HG03520 (cell line): ENCODE results near the gene SLC25A22.

Source experiments
- ATAC-seq: cut with Tn5 transposase; IDR thresholded peaks from one replicate; pipeline ENCODE4 v1.9.1; 2021; ENCODE audit warnings: mild to moderate bottlenecking, moderate library complexity; ENCODE audit not compliant: unreplicated experiment

SLC25A22 gene

GRCh38 chr11:834371-835316 lies 36.6 kb upstream of the SLC25A22 start:
- ATAC-seq = no peak

- no peak for ATAC-seq
These were observed 35.8 kb upstream of the SLC25A22 start for GRCh38 chr11:833849-834311.

DNA sequence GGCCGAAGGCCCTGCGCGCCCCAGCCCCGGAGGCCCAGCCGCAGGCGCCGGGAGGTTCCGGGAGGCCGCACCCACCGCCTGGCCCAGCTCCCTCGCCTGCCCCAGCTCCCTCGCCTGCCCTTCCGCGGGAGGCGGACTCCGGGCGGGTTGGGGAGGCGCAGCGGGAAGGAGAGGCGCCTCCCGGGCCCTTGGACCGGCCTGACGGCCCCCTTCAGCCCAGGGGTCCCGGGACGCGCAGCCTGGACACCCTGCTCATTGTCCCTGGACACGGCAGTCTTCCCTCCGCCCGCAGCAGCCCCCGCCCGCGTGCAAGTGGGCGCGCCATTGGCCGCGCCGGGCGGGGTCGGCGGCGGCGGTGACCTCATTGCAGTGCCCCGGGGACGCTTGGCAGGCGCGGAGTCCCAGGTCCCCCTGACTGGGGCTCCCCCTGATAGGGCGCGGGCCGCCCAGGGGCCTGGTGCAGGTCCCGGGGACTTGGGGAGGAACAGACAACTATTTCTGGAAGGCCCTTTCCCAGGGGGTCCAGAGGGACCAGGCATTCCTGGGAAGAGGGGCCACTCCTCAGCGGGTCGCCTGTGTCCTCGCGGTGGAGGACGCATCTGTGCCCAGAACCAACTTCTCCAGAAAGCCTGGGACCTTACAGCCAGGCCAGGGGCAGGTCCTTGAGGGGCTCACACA lies 35.2 kb upstream of the SLC25A22 start:
- ATAC-seq = no peak

DNA sequence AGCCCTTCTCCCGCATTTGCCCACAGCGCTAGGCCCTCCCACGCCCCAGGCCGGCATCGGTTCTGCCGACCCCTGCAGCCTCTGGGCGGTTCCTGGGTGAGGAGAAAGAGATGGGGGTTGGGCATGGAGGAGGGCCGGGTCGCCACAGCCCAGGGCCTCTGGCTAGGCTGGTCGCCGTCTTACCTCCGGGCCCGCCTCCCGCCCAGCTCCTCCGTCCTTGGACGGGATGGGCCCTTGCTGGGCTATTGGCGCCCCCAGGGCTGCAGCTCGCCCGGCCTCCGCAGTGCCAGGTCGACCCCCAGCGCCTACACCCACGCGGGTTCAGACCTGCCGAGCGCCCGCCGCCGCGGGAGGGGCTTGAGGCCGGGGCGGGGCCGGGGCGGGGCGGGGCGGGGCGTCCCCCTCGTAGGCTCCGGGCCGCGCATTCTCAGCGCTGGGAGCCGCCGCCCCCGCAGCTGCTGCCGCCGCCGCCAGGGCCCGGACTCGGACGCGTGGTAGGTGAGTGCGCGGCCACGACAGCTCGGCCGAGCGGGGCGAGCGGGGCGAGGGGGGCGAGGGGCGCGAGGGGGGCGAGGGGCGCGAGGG lies 34.5 kb upstream of the SLC25A22 start, which contains the start of gene CD151:
CD151 (plus strand) TSS at position 424 of the 585 bp plus-strand sequence. CDS start 3,118 bp downstream, outside the sequence.
- ATAC-seq = no peak

DNA sequence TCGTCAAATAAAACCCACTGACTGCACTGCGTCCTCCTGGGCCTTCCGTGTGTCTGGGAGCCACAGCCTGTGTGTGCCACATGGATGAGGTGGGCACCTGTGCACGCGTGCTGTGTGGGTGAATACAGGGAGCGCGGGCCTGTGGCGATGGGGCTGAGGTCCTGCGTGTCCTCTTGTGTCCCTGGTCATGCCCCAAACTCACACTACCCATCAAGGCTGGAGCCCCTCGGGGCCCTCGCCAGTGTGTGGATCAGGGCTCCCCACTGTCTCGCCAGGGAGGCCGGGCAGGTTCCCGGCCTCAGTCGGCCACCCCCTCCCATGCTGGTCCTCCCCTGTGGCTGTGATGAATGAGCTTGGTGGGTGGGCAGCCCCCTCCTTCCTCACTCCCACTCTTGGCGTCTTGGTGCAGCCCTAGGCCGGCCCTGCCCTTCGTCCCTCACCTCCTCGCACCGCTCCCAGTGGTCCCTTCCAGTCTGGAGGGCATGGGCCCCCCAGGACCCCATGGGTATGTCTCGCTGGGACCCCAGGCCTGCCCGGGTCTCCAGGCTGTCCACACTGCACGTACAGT lies 34.0 kb upstream of the SLC25A22 start:
- ATAC-seq = no peak

DNA sequence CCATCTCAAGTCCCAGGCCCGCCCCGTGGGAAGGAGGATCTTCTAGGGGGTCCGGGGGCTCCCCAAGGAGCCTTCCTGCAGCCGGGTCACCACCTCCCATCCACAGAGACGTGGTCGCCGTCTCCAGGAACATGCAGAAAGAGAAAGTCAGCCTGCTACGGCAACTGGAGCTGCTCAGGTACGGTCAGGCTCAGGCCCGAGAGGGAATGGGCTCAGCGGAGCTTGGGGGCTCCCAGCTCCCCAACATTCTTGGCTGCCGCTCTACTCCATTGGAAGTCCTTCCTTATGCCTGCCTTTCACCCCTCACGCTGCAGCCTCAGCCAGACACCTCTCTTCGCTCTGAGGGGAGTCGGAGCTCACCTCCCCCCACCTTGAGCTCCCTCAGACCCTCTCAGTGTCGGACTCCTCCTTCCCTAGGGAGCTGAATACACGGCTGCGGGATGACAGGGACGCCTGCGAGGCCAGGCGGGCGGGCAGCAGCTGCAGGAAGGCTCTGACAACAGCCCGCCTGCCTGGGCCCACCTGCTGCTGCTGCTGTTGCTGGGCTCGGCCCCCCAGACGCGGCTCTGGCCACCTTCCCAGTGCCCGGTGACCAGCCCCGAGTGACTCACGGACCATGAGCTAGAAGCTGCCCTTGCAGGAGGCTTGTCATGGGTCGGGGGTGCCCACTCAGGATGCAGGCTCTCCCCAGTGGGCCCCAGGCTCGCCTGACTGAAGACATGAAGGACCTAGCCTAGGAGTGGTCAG lies 33.2 kb upstream of the SLC25A22 start:
- ATAC-seq = no peak

DNA sequence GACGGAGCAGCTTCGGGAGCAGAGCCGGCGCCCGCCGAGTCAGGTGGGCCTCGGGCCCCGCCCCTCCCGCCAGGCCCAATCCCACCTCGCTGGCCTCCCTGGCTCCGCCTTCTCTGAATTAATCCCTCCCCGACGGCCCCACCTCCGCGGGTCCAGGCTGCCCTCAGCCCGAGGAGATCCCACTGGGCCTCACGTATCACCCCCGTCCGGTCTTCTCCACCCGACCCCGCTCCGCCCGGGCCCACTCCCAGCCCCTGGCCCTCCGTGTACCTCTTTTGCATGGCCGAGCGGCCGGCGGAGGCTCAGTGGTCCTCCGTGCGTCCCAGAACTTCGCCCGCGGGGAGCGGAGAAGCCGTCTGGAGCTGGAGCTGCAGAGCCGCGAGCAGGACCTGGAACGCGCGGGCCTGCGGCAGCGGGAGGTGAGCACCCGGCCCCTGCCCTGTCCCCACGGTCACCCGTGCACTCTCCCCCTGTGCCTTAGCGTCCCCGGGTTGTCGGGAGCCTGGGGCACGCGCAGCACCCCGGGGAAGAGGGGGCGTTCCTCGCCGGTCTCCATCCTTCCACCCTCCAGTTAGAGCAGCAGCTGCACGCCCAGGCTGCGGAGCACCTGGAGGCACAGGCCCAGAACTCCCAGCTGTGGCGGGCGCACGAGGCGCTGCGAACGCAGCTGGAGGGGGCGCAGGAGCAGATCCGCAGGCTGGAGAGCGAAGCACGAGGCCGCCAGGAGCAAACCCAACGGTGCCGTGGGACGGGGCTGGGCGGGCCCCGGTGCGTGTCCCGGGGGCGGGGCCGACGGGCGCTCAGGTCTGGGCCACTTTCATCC lies 32.4 kb upstream of the SLC25A22 start:
- ATAC-seq = no peak

GRCh38 chr11:829847-830294 lies 31.8 kb upstream of the SLC25A22 start:
- no peak for ATAC-seq

DNA sequence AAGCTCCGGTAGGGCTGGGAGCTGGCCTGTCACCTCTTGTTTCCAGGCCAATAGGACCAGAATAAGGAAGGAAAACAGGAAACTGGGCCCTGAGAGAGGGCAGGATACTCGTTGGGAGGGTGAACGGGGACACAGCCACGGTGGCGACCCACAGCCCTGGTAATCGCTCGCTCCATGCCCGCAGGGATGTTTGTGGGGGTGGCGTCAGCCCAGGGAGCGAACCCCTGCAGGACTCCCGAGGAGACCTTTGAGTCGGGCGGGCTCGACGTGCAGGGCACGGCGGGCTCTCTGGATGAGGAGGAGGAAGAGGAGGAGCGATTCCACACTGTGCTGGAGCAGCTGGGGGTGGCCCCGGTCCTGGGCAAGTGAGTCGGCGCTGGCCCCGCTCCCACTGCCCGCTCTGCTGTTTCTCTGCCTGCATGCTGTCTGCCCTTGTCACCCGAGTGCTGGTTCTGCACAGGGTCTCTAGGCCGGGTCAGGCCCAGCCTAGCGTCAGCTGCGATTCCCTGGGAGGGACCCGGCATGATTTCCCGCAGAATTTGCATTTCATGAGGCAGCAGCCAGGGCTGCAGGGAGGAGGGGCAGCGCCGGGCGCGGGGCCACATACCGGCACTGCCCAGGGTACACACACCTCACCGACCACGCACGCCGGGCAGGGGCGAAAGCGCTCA lies 31.2 kb upstream of the SLC25A22 start:
- ATAC-seq = no peak

DNA sequence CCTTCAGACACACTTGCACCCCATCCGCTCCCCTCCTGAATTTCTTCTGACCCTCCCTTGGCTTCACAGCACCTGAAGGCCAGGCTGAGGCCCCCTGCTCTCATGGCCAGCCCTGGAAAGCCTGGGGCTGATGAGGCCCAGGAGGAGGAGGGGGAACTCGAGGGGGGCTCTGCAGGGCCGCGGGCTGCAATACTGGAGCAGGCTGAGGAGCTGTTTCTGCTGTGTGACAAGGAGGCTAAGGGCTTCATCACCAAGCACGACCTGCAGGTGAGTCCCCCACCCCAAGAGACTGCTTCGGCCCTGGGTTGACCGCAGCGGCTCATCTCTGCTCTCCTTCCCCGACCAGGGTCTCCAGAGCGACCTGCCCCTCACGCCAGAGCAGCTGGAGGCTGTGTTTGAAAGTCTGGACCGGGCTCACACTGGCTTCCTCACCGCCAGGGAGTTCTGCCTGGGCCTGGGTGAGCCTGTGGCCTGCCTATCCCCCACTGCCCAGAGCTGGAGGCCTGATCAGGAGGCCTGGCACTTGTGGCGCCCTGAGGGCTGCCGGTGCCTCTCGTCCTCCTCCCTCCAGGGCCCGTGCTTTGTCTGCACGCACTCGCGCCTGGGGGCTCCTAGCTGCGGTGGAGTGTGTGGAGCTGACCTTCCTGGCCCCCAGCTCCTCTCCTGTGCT lies 30.6 kb upstream of the SLC25A22 start:
- no peak for ATAC-seq

GRCh38 chr11:827897-828192 lies 29.8 kb upstream of the SLC25A22 start, which contains the start of gene CRACR2B:
Gene CRACR2B, plus strand, starts transcription at chr11:827919. Its CDS starts 689 bp downstream, at chr11:828608.
- ATAC-seq = no peak

DNA sequence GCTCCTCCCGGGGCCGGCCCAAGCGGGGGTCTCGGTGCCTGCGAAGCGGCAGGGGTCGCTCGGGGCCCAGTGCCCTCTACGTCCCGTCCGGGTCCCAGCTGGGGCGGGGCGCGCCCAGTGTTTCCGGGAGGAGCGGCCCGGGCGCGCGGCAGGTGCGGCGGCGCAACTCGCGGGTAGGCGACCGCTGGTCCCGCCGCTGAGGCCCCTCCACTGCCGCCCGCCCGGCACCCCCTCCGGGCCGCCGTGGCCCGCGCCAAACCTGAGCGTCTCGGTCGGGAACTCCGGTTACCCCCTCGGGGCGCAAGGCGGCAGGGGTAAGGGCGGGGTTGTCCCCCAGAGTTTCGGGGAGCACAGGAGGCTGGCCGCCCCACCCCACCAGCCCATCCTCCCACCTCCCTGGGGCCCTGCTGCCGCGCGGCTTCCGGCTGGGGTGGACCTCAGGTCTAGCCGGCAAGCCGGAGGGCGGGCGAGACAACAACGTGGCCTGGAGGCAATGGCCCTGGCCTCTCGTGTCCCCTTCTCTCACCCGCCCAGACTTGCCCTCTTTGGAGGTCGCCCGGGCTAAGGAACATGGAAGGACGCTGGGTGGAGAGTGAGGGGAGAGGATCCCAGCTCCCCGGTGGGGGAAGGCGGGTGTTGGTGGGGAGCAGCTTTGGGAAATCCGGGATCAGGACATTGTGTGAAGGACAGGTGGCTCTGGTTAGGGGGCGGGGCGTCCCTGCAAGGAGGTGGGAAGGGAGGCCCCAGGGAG lies 29.2 kb upstream of the SLC25A22 start:
- ATAC-seq = peak; percentile 38

- ATAC-seq = no peak
These were observed 28.7 kb upstream of the SLC25A22 start for GRCh38 chr11:826836-827145.

DNA sequence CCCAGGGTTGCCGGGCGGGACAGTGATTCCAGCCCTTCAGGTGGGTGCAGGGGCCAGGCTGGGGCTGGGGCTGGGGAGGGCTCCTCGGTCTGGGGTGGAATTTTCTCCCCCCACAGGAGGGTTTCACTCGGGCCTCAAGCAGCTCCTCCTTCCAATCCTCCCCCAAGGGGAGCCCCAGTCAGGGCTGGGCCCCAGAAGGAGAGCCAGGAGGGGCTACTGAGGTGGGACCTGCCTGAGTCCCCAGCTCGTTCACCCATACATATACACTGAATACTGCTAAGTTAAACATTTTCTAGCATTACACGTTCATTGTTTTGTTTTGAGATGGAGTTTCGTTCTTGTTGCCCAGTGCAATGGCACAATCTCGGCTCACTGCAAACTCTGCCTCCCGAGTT lies 28.1 kb upstream of the SLC25A22 start:
- no peak for ATAC-seq

GRCh38 chr11:825366-826226 lies 27.5 kb upstream of the SLC25A22 start:
- no peak for ATAC-seq

GRCh38 chr11:824942-825341 lies 26.9 kb upstream of the SLC25A22 start:
- ATAC-seq = no peak

DNA sequence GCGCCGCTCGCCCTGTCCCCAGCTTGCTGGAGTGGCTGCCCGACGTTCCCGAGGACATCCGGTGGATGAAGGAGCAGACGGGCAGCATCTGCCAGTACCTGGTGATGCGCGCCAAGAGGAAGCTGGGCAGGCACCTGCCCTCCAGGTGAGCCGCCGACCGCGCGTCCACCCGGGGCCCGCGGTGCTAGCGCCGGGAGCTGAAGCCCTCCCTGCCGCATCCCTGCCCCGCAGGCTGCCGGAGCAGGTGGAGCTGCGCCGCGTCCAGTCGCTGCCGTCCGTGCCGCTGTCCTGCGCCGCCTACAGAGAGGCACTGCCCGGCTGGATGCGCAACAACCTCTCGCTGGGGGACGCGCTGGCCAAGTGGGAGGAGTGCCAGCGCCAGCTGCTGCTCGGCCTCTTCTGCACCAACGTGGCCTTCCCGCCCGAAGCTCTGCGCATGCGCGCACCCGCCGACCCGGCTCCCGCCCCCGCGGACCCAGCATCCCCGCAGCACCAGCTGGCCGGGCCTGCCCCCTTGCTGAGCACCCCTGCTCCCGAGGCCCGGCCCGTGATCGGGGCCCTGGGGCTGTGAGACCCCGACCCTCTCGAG lies 26.3 kb upstream of the SLC25A22 start:
- ATAC-seq = no peak
